HG03097 (cell line): Measurements from ENCODE around the gene PALS1.

Experiments
- ATAC-seq: cut with Tn5 transposase; IDR thresholded peaks from one replicate; pipeline ENCODE4 v1.9.1; 2021; ENCODE audit not compliant: unreplicated experiment, low FRiP score

Gene PALS1

DNA sequence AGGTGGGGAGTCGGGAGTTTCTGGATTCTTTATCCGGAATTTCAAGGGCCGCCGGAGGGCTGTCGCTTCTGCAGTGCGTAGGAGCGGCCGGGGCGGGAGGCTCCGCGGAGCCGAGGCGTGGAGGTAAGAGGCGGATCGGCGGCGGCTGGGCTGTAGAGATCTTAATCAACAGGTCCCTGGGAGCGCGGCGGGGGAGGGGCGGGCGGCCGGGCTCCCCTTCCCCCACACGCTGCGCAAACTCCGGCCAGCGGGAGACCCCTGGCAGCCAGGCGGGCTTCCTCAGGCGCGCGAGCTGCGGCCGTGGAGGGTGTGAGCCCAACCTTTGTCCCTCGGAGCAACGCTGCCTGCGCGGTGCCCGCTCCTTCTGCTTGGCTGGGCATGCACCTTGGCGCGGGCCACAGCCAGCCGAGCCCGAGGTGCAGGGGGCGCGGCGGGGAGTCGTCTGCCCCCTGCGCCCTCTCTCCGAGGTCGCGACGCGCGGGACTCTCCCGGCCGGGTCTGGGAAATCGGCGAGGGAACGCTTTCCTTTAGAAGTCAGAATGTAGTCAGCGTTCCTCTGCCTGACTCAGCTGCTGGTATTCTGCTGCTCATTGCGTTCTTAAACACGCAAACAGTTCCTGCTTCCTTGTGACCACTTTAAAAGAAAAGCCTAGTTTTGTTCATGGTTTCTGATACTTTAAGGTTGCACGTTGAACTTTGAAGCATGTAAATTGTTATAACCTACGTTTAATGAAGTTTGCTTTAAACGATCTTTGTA, at the start of gene PALS1:
TSS of gene PALS1 (plus strand) at position 25 of the 757 bp plus-strand sequence. CDS start 37,736 bp downstream, outside the sequence.
- ATAC-seq = peak; percentile 37

DNA sequence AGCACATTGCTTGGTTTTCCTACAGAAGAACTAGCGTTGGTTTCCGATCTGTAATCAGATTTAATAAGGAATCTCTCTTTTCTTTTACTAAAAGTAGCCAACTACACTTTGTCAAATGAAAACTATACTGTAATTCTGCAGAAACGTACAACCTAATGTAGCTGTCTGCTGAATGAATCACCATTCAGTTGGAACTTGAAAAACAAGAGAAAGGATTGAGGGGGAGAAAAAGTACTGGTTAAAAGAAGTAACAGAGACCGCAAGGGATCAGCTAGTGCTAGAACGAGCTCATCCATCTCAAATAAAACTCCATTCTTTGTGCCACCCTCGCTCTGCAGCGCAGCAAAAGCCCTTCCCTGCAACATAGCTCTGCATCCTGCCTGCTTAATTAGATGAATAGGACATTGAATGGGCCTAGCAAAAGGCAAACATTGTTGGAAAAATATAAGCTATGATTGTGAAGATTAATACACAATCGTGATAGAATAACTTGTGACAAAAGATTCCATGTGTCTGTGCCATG, 49.4 kb upstream of the PALS1 start:
- no peak for ATAC-seq

DNA sequence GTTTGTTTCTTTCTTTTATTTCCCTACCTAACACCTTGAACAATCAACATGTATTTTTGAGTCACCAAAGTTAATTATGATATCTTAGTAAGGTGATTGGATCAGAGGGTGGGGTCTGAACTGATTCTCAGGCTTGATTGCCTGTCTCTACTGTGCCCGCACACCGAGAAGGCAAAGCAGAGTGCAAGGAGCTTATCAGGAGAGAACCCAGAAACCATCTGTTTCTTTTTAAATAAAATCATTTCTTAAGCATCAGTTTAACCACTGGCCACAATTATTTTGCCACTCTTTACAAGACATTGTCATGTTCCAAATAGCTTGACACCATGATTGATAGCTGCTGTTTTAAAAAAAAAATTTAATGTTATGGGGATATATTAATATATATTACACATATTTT, 48.9 kb upstream of the PALS1 start:
- no peak for ATAC-seq

DNA sequence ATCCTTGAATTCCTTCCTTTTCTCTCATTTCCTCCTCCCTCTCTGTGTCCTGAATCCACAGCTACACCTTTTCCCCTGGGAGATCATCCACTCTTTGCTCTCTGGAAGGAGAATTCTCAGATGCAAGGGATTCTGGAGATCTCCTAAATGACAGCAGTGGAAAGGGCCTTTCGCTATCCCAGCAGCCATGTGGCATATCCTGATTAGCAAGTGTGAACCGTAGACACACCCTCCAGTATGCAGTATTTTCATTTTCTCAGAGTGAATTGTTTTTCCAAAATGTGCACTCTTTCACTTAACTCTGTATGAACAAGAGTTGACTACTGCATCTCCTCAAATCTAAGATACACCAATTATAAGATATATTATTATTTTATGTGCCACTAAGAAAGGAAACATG, 46.0 kb upstream of the PALS1 start:
- ATAC-seq = no peak

DNA sequence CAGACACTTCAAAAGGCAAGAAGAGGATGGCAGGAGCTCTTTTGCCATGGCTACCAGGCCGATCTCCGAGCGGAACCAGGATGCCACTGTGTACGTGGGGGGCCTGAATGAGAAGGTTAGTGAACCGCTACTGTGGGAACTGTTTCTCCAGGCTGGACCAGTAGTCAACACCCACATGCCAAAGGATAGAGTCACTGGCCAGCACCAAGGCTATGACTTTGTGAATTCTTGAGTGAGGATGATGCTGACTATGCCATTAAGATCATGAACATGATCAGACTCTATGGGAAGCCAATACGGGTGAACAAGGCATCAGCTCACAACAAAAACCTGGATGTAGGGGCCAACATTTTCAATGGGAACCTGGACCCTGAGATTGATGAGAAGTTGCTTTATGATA, 42.2 kb upstream of the PALS1 start:
- ATAC-seq = no peak

DNA sequence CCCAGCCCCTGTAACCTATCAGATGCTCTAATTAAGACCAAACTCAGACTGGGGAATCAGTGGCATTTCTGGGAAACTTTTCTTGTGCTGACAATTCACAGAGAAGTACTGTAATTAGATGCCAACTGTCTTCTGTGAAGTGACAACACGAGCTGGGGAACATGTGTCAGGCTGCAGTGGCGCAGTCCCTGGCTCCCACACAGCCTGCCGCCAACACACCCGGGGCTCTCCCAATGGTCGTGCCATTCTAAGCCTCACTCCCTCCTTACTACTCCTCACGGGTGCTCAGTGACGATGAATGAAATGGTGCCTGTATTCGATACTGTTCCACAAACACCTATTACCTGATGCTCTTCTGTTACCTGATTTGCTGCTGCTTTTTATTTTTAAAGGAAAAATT, 33.4 kb upstream of the PALS1 start:
- no peak for ATAC-seq

DNA sequence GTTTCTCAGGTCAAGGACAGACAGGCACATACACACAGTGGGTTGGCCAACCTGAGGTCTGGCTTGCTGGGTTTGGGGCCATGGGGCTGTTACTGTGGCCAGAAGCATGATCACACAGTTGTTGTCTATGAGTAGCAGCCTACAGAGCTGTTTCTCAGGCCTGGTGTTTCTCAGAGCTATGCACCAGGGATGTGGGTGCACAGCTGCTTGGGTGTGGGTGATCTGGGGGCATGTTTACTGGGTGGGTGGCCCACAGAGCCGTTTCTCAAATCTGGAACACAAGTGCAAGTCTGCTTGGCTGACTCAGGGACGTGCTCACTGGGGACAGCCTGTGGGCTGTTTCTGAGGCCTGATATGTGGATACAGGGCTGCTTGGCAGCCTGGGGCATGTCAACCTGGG, 23.1 kb upstream of the PALS1 start:
- no peak for ATAC-seq

DNA sequence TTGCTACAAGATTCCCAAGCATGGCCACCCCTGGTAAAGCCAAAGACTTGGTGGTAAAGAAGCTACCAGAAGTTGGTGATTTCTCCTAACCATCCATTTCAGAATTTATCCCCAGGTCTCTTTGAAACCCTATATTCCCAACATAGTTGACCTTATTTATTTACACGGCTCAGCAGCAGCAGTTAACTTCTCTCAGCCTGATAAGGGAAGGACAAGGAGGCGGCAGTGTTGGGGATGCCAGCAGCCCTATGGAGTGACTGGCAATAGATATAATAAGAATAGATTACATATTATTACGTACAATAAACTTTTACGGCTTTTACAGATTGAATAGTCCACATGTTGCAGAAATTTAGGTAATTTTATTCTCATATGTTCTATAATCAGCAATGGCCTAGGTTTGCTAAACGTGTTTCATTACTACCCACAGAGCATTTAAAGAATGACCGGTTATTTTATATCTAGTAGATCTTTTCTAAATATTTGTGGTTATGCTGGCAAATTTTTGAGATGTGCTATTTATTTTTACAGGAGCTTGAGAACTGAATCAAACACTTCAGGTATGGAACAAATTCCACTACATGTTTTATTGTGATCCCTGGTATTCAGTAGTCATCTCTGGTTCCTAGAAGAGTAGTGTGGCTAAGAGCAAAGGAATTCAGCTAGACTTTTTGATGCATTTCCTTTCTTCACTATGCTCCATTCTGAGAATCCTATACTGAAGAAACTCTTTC, 19.8 kb upstream of the PALS1 start:
- ATAC-seq = no peak

DNA sequence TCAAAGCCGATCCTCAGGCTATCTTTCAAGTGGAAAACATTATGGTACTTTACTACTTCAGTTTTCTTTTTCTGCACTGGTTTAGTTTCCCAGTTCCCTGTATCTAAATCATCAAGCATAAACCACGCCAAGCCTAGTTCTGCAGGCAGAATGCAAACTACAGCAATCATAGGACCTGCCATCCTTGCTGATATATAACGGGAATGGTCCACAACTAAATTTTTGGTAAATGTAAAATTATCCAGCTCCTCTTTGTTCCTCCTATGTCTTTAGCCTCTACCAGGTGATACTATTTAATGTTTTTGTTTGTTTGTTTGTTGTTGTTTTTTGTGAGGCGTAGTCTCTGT, 19.3 kb upstream of the PALS1 start:
- no peak for ATAC-seq

DNA sequence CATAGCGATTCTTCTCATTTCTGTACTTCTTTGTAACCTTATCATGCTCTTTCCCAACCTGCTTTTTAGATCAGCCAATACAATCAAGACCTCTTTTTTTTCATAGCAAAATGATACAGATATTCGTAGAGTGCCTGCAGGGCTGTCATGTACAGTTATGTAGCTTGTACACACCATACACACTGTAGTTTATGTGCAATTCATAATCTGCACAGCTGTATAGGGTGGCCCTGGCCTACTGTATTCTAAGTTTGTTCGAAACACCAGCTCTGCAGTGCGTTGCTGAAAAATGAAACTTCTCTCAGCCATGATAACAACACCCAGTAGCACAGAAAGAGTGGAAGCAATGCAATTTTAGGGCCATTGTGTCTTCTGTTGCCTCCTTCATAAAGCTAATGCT, 15.7 kb upstream of the PALS1 start:
- ATAC-seq = no peak

DNA sequence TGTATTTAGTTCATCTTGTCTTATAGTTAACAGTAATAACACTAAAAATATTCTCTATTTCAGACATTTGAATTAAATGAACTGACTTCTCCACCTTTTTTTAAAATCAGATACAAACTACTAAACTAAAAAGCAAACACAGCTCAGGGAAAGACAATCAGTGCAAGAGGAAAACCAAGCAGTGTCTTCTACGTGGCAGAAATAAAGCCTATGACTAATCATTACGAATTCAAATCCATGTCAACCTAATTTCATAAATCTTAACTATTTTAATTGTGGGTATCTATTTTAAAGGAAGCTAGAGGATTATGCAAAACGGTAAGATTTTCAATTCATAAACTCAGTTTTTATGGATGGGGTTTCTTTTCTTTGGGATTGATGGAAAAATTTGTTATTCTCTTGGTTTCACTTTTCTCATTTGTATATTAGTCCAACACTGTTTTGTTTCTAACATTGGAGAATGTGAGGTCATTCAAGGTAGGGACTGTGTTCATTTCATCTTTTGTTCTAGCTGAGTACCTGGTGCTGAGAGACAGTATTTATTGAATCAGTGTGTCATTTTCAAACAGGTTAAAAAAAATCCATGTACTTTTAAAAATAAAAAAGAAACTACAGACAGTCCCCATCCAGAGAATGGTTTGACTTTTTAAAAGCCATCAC, 12.8 kb upstream of the PALS1 start:
- no peak for ATAC-seq

DNA sequence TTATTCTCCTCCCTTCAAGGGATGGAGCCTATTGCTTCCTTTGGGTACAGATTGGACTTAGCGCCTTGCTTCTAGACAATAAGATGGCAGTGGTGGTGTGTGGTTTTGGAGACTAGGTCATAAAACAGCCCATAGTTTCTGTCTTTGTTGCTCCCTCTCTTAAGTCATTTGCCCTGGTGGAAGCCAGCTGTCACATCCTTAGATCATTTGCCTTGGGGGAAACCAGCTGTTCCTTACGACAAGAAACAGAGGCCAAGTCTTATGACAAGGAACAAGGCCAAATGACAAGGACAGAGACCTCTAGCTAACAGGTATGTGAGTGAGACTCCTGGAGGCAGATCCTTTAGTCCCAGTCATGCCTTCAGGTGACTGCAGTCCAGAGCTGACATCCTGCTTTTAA, 9.2 kb upstream of the PALS1 start:
- ATAC-seq = no peak

DNA sequence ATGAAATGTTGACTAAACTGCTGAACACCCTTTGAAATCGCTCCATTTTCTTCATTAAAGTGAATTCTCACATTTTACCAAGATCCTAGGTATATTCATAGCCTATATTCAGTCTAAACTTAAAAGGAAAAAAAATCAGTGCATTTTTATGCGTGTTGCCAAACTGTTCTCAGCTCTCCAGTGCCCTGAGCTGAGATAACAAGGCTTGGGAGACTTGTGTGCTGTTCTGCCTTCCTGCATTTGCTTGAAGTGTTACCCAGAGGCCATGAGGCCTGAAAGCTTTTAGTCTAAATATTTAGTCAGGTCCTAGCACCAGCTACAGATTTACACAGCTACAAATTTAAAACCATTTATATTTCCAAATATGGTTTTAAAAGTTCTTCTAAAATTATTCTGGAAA, 8.6 kb upstream of the PALS1 start:
- no peak for ATAC-seq

DNA sequence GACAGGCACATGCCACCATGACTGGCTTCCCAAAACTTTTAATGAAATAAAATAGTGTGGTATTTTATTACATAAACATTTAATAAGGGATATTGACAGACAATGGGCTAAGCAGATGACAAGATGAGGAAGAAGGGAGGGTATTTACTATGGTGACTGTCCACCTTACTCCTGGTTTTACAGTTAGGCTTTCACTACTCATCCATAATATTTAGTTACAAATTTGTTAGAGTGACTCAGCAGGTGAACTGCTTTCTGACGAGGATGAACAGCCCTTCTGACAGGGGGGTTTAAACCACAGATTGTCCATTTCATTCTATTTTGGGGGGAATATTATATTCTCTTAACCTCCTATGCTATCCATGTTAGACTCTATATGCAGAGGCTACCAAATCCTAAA, 3.6 kb upstream of the PALS1 start:
- ATAC-seq = no peak

DNA sequence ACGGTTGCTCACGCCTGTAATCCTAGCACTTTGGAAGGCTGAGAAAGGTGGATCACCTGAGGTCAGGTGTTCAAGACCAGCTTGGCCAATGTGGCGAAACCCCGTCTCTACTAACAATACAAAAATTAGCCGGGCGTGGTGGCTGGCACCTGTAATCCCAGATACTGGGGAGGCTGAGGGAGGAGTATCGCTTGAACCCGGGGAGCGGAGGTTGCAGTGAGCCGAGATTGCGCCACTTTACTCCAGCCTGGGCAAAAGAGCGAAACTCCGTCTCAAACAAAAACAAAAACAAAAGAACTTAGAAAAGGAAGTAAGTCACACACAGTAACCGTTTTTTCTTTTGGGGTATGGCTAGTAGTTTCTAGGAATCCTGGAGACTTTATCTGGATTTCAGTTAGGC, 1.7 kb upstream of the PALS1 start:
- ATAC-seq = no peak

DNA sequence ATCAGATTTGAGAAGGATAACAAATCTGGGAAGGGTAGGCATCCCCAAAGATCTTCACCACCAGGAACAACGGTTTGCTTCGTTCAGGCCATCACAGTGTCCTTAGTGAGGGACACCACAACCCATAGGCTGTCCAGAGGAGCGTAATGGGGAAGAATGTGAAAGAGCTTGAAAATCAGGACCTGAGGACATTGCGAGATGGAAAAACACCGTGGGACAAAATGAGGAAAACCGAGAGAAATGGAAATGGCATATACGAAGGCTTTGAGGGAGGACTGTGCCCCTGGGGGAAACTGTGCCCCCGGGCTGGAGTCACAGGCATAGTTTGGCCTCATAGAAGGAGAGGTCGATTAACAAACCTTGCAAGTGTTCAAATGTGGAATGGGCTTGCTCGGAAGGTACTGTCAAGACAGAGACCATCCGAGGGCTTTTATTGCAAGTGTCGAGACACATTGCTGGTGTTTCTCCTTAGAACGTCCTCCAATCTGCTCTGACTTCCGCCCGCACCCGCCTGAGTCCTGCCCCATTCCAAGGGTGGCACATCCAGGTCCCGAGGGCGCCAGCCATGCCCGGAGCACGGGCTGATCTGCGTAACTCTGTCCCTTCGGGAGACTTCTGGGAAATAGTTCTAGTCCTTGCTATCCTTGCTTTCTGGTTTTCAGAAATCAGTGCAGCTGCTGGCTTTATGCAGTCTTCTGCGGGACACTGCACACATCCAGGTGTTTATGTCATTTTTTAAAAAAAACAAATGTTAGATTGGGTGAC, 885 bp upstream of the PALS1 start:
- peak; percentile 6 for ATAC-seq

DNA sequence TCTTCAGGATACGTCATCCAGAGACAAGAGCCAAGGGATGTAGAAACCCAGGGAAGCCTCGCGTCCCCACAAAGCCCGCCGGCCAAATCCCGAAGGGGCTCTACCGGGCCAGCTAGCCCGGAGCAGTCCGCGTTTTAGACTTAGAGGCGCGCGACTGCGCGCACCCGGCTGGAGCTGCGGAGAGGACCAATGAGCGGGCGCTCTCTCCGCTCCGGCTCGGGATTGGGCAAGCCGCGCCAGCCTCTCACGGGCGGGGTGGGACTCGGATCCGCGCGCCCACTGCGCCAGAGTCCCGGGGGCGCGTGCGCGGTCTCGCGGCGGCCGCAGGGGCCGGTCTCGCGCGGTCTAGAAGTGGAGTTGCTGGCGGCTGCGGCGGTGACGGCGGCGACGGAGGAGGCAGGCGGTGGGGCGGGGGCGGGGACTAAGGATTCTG, 241 bp upstream of the PALS1 start:
- ATAC-seq = peak; percentile 92

DNA sequence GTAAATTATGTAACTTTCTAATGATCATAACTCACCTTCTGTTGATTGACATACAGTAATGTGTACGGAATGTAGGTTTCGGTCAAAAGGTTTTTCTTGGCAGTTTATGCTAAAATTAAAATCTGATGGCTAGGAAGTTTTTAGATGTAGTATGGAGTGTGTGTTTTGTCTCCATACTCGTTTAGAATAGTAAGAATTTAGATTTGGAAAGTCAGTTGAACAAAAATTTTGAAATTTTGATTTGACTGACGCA, 859 bp downstream of the PALS1 start:
- no peak for ATAC-seq

DNA sequence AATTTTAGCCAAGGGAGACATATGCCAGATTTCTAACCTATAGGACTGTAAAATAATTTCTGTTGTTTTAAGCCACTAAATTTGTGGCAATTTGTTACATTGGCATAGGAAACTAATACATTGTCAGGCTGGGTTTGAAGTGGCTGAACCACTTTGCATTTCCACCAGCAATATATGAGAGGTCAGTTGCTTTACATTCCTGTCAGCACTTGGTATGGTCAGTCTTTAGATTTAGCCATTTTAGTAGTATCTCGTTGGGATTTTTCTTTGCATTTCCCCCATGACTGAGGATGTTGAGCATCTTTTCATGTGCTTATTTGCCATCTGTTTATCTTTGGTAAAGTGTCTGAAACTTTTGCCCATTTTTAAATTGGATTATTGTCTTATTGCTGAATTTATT, 3.9 kb downstream of the PALS1 start:
- no peak for ATAC-seq

DNA sequence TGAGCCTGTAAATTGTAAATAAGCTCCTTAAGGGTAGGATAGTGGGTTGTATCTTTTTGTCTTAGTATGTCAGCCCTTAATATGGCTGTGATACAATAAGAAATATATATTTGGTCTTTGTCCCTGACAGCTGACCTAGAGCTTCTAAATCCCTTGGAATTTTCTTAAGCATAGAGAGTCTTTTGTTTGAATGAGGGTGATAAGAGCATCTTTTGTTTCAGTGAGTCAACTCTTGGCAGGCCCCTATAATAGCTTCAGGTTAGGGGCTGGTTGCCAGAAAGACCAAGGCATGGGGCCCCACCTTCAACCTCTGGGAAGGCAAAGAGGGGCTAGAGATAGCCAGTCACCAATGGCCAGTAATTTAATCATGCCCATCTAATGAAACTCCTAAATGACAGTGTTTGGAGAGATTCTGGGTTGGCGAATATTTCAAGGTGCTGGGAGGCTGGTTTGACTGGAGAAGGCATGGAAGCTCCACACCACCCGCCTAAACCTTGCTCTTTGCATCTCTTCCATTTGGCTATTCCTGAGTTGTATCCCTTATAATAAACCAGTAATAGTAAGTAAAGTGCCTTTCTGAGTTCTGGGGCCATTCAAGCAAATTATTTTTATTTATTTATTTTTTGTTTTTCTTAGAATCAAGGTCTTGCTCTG, 10.5 kb downstream of the PALS1 start:
- ATAC-seq = no peak
